Natural killer cell treated with Interleukin-12 subunit alpha and Interleukin-12 subunit beta and Interleukin-15 and Interleukin-18, amount 100 ng/mL, for 72 hours (primary cell): ENCODE data around the gene ZNF658. TPM values are rescaled to one million over a fixed set of nuclear protein-coding genes. Genes with fewer than 3 reads are reported as not detected.
"Not testable (repeated sequence)": the region's sequence is repeated elsewhere in the genome, so short reads cannot be mapped to it uniquely, and the experiment has no call there.

Experiments used
- ATAC-seq, 2 donors: fragments of 150-1000 bp; cut with Tn5 transposase in 1 of 2; sonication (Bioruptor Pico), chemical (Tn5 transposase) in 1 of 2; 2 replicates each; pipeline ENCODE4 v1.10.0; 2021
- DNase-seq: peaks from one replicate; pipeline ENCODE4 v3.0.0; 2022; ENCODE audit warnings: low spot score
- H3K27ac Mint-ChIP-seq, 2 donors: 1 replicate in 1 of 2; 2 replicates in 1 of 2; pipeline ENCODE4 v1.8.0; 2022; ENCODE audit warnings: mixed read lengths in 2 of 2, mild to moderate bottlenecking in 1 of 2, moderate library complexity in 1 of 2
- H3K27me3 Mint-ChIP-seq, 2 donors: 1 replicate in 1 of 2; 2 replicates in 1 of 2; pipeline ENCODE4 v1.8.0; 2022; ENCODE audit warnings: mixed read lengths in 2 of 2
- H3K36me3 Mint-ChIP-seq: one replicate; pipeline ENCODE4 v1.8.0; 2022; ENCODE audit warnings: mixed read lengths
- H3K4me1 Mint-ChIP-seq, 2 donors: 1 replicate in 1 of 2; 2 replicates in 1 of 2; pipeline ENCODE4 v1.8.0; 2022; ENCODE audit warnings: low read depth in 2 of 2, mixed read lengths in 2 of 2, mild to moderate bottlenecking in 1 of 2
- H3K4me3 Mint-ChIP-seq: one replicate; pipeline ENCODE4 v1.8.0; 2022; ENCODE audit warnings: mixed read lengths
- H3K9me3 Mint-ChIP-seq: 2 replicates; pipeline ENCODE4 v1.8.0; 2022; ENCODE audit warnings: mixed read lengths
- total RNA-seq, 2 donors: library from RNA; stranded (reverse); gene quantifications; one replicate each; pipeline ENCODE4 v1.2.3, GENCODE V29; 2022

ZNF658 gene
- total RNA-seq, 2 donors from 2014 or later = 0.84 to 2.2 TPM

GRCh38 chr9:66942400-66943155 is 42.1 kb downstream of the ZNF658 start:
- not testable (repeated sequence) for ATAC-seq, H3K27ac Mint-ChIP-seq, H3K27me3 Mint-ChIP-seq, H3K4me3 Mint-ChIP-seq, H3K36me3 Mint-ChIP-seq, H3K4me1 Mint-ChIP-seq, DNase-seq, H3K9me3 Mint-ChIP-seq

- ATAC-seq, H3K27ac Mint-ChIP-seq, H3K27me3 Mint-ChIP-seq, H3K4me3 Mint-ChIP-seq, H3K9me3 Mint-ChIP-seq, H3K36me3 Mint-ChIP-seq, H3K4me1 Mint-ChIP-seq, DNase-seq: not testable (repeated sequence)
Observed at GRCh38 chr9:66952576-66952975, 52.1 kb downstream of the ZNF658 start.

Other genes with a start within 250 kb of the ZNF658 start
- gene SPATA31A3, start 91.8 kb downstream of the ZNF658 start, total RNA-seq = not detected